ENCODE results near the gene TEAD1. TPM values are rescaled to one million over a fixed set of nuclear protein-coding genes. Genes with fewer than 3 reads are reported as not detected.

TEAD1 gene
- total and polyA plus RNA-seq, 10 of the 15 experiments (the other 5 are each of a cell fraction or from before 2014, with no cell fraction given): 0.01 to 0.59 (median 0.04) TPM; not detected in 6

- SMC1A ChIA-PET (ENCODE audit: uncharacterized antibody, unreplicated experiment): interaction anchor here (1.5 kb wide), 1 partner anchor 17 kb away, joined by 3 read pairs; no protein-coding TSS in a partner anchor
- POLR2A ChIA-PET: no interaction called here
- WGBS (ENCODE audit: insufficient coverage, insufficient replicate concordance, low lambda C conversion rate, missing lambda C conversion rate): 42% methylated on average over 1 of the region's 1 CpG
- H3K79me2 ChIP-seq (ENCODE audit: control insufficient read depth, insufficient read depth, low read length): no peaks in the 10 kb centered on the region
- H3K4me1 ChIP-seq (ENCODE audit: control insufficient read depth, insufficient read depth, low read length): no peaks in the 10 kb centered on the region
- H3K4me2 ChIP-seq (ENCODE audit: control insufficient read depth, insufficient read depth): no peak overlapping the region
- H3K27ac ChIP-seq (ENCODE audit: control insufficient read depth, insufficient read depth): no peak overlapping the region
- intact Hi-C loops (cut with micrococcal nuclease; ENCODE audit: unreplicated experiment): no loop called here
- no peak overlapping the region for H3K4me3 ChIP-seq
- TF ChIP-seq HSF1 (IDR thresholded peaks at IDR 0.05; ENCODE audit: low read depth, low read length) (no peak), FOXK2 (IDR thresholded peaks at IDR 0.05) (no peak), WRNIP1 (IDR thresholded peaks at IDR 0.05; ENCODE audit: borderline replicate concordance, low read depth, low read length) (no peak), POLR2AphosphoS2 (IDR thresholded peaks at IDR 0.05; ENCODE audit: low read depth, low read length) (no peak), CHD4 (IDR thresholded peaks at IDR 0.05) (no peak), NR2C2 (IDR thresholded peaks at IDR 0.05; ENCODE audit: borderline replicate concordance, control insufficient read depth, insufficient read length, low read depth) (no peak), NFYA (IDR thresholded peaks at IDR 0.05; ENCODE audit: borderline replicate concordance, low read depth, low read length) (no peak), ZBTB11 (CRISPR knock-in tag; IDR thresholded peaks at IDR 0.05) (no peak), ZSCAN29 (IDR thresholded peaks at IDR 0.05) (no peak), CREB1 (IDR thresholded peaks at IDR 0.05; ENCODE audit: low read depth) (no peak), MYB (IDR thresholded peaks at IDR 0.05; ENCODE audit: borderline replicate concordance, low read depth, low read length) (no peak)
- TF ChIP-seq, protein P1, sequence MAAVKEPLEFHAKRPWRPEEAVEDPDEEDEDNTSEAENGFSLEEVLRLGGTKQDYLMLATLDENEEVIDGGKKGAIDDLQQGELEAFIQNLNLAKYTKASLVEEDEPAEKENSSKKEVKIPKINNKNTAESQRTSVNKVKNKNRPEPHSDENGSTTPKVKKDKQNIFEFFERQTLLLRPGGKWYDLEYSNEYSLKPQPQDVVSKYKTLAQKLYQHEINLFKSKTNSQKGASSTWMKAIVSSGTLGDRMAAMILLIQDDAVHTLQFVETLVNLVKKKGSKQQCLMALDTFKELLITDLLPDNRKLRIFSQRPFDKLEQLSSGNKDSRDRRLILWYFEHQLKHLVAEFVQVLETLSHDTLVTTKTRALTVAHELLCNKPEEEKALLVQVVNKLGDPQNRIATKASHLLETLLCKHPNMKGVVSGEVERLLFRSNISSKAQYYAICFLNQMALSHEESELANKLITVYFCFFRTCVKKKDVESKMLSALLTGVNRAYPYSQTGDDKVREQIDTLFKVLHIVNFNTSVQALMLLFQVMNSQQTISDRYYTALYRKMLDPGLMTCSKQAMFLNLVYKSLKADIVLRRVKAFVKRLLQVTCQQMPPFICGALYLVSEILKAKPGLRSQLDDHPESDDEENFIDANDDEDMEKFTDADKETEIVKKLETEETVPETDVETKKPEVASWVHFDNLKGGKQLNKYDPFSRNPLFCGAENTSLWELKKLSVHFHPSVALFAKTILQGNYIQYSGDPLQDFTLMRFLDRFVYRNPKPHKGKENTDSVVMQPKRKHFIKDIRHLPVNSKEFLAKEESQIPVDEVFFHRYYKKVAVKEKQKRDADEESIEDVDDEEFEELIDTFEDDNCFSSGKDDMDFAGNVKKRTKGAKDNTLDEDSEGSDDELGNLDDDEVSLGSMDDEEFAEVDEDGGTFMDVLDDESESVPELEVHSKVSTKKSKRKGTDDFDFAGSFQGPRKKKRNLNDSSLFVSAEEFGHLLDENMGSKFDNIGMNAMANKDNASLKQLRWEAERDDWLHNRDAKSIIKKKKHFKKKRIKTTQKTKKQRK (IDR thresholded peaks at IDR 0.05; ENCODE audit: low read depth, low read length): no peak
- H2AFZ ChIP-seq (ENCODE audit: control insufficient read depth, low read depth, low read length): no peak overlapping the region
- H3K27me3 ChIP-seq (replicated peaks in 1 of 2; ENCODE audit: control insufficient read depth in 2 of 2, insufficient read depth in 2 of 2, low read length in 1 of 2): no peaks in the 10 kb centered on the region
- no peaks in the 10 kb centered on the region for H4K20me1 ChIP-seq (ENCODE audit: control insufficient read depth, insufficient read depth)
- in situ Hi-C loops (cut with MboI): no loop called here
- RAD21 ChIA-PET (ENCODE audit: unreplicated experiment): no interaction called here
- DNase-seq (ENCODE audit: low read depth, low spot score): no peak
- no TSS peak for BruUV-seq (replicated peaks)
- no peaks in the 10 kb centered on the region for H3K36me3 ChIP-seq (ENCODE audit: control insufficient read depth in 2 of 2, insufficient read depth in 2 of 2, low read length in 1 of 2)
- H3K9ac ChIP-seq (ENCODE audit: control insufficient read depth, insufficient read depth, low read length): no peak overlapping the region
- no peaks in the 10 kb centered on the region for H3K9me3 ChIP-seq (replicated peaks; ENCODE audit: control insufficient read depth, insufficient read depth, low read length)
- CTCF ChIA-PET: interaction anchor here (0.8 to 1.2 kb wide), 3 partner anchors 10 to 66 kb away, joined by 3 to 4 read pairs (median 3); no protein-coding TSS in a partner anchor
- no peak for FAIRE-seq
- ATAC-seq: no peak
These were observed 153.1 kb downstream of the TEAD1 start for GRCh38 chr11:12827369-12827768.
